ENCODE results near the gene RAE1.
"Not testable (repeated sequence)": the region's sequence is repeated elsewhere in the genome, so short reads cannot be mapped to it uniquely, and the experiment has no call there.

RAE1 gene

DNA sequence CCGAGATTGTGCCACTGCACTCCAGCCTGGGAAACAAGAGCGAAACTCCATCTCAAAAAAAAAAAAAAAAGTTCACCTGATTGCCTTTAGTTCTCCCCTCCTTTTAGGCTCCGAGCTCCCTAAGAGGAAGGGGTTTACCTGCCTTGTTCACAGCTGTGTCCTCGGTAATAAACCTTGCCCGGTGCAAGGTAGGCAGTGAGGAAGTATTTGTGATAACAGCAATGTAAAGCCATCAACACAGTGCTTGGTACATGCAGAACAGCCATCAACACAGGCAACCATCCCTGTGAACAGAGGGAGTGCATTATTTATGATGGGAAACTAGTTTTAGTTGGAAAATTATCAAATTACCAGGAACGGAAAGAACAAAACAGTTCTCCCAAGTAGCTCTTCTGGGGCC is 23.2 kb upstream of the RAE1 start:
- no peak for DNase-seq

DNA sequence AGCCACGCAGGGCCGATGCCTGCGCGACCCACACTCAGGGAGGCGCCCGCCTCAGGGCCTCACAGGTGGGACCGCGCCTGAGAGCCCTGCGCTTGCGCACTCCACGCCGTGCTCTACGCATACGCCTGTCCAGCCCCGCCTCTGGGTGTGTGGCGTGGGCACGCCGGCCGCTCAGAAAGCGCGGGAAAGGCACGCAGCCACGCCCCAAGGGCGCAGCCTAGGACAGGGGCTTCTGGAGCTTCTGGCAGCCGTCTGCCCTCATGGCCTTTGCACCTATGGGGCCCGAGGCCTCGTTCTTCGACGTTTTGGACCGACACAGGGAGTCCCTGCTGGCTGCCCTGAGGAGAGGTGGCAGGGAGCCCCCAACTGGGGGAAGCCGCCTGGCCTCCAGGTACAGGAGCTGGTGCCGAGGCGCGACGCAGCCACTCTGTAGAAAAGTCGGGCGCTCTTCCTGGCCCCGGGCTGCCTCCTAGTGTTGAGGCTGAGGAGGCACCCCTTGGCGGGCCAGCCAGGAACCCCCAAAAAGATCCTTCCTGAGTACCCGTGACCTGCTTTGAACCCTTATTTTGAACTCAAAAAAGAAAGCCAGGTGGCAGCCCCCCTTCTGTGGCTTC is 21.3 kb upstream of the RAE1 start, which contains the start of gene SPO11:
TSS of gene SPO11 (plus strand) at position 196 of the 614 bp plus-strand sequence. CDS start at position 261, 65 bp downstream.
- DNase-seq = no peak

DNA sequence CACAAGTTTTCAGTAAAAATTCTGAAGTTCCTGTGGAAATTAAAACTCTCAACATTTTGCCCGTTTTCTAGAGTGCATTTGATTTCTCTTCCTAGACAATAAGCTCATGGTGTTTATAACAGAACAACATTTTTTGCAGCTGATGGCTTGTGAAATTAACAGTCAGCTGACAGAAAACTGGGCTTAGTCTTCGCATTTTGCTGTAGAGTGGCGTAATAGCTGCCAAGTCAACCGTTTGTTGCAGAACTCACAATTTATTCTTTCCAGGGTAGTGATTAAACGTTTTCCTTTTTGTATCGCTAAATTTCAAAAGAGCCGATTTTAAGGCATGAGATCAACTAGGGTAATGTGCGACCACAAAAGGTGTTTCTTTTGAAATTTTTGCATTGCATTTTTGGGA is 20.1 kb upstream of the RAE1 start:
- DNase-seq = no peak

DNA sequence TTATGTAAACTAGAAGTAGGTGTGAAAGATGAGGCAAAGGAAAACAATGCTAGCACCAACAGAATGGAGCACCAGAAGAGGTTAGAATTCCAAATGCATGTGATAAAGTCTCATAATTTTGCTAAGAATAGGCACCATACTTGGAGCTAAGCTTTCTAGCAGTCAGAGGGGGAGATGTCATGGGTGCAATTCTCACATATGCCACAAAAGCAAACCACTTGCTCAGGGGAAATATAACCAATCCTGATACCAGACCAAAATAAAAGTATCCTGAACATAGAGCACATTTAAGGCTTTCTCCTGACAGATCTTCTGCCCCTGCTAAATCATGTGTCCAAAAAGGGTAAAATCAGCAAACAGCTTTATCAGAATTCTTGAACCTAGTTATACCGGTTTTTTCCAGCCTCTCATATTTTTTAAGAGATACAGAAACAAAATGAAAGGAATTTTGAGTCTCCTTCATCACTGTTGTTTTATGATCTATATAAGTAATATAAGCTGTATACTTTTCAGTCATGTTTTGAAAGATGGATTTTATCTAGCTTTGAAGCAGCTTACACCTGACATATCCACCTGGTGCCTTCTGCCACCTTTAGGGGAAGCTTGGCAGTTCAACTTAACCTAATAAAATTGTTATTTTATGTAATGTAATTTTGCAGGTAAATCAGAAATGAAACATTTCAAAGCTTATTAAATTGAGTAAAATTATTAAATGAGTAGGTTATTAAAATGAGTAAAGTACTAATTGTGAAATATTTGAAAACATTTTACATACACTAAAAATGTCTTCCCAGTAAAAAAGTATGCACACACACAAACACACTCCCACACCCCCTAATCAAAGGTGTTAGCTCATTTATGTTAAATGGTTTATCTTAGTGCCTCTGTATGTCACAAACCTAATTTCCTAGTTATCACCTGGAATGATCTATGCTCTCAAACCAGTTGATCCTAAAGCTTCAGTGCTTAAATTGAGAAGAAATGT is 18.7 kb upstream of the RAE1 start:
- no peak for DNase-seq

DNA sequence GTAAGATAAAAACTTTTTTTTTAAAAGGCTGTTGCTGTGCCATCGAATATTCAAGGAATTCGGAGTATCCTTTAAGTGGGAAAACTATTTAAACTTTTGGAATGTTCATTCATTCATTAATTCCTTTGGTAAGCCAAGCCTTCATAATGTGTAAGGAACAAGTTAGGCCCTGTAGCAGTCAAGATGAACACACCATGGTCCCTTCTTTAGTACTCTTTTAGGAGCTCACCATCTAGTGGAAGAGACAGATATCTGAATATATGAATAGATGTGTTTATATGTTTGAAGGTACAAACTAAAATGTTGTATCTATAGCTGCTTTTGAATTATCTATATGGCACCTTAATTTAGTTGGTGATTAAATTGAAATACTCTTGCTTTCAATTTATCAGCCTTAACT is 15.7 kb upstream of the RAE1 start:
- DNase-seq = no peak

DNA sequence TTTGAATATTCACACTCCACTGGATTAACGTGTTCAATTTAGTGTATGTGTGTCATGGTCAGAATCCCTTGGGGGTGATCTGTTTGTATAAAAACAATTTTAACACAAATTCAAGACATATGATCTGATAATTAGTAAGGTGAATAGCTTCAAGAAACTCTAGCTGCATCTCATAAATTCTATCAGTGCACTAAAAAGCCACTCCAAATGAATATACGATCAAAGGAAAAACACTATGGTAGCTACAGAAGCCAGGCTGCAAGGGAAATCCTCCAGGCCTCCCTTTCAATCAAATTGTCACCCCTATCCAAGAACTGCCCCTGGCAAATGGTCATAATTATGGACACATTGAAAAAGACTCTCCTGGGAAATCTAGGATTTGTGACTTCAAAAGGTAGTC is 9.4 kb upstream of the RAE1 start:
- DNase-seq = no peak

DNA sequence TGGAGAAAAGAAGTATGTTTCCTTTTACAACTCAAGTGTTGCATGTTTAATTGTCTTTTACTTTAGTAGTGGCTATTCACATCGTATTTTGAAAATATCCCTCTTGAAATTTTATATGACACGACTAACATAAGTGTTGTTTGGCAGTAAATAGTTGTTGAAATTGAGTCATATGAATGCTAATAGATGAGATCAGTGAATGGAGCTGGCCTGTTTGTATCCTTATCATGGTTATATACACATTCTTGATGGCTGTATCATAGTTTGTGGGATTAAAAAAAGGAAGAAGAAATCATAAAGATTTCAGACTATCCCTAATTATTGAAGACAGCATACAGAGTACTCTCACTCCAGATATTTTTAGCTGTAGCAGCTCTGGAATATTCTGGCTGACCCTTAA is 8.2 kb upstream of the RAE1 start:
- DNase-seq = no peak

DNA sequence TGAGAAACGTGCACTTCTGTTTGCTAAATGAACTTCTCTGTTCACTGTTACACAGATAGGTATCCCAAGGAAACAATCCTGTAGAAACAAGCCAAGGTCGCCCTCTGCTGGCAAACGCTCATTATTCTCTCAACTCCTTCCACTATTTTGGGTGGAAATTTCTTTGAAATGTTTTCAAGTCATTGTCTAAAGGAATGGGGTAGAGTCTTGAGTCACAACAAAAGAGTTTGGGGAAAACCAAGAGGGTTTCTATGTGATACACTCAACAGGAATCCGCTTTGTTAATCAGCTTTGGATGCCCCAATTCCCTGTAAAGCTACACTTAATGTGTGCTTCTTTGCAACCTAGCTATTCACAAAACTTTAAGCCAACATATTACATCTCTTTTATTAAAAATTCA is 4.6 kb upstream of the RAE1 start:
- no peak for DNase-seq

DNA sequence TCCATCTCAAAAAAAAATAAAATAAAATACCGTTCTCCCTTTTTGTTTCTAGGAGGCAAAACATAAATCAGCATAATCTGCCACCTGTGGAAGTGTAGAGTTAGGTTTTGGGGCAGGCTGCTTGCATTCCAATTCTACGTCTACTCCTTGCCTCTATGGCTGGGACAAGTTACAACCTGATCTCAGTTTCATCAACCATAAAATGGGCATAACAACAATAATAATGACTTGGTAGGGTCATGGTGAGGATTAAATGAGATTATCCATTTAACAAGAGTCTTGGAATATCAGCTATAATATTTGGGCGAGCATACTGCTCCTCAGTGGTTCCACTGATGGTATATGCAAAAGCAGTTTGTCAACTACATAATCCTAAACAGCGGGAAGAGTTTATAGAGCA is 3.7 kb upstream of the RAE1 start:
- DNase-seq = no peak

DNA sequence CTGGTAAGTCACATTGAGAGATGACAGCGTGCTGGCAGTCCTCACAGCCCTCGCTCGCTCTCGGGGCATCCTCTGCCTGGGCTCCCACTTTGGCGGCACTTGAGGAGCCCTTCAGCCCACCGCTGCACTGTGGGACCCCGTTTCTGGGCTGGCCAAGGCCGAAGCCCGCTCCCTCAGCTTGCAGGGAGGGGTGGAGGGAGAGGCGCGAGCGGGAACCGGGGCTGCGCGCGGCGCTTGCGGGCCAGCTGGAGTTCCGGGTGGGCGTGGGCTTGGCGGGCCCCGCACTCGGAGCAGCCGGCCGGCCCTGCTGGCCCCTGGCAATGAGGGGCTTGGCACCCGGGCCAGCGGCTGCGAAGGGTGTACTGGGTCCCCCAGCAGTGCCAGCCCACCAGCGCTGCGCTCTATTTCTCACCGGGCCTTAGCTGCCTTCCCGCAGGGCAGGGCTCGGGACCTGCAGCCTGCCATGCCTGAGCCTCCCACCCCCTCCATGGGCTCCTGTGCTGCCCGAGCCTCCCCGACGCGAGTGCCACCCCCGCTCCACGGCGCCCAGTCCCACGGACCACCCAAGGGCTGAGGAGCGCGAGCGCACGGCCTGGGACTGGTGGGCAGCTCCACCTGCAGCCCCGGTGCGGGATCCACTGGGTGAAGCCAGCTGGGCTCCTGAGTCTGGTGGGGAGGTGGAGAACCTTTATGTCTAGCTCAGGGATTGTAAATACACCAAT is 2.7 kb upstream of the RAE1 start:
- DNase-seq = not testable (repeated sequence)

DNA sequence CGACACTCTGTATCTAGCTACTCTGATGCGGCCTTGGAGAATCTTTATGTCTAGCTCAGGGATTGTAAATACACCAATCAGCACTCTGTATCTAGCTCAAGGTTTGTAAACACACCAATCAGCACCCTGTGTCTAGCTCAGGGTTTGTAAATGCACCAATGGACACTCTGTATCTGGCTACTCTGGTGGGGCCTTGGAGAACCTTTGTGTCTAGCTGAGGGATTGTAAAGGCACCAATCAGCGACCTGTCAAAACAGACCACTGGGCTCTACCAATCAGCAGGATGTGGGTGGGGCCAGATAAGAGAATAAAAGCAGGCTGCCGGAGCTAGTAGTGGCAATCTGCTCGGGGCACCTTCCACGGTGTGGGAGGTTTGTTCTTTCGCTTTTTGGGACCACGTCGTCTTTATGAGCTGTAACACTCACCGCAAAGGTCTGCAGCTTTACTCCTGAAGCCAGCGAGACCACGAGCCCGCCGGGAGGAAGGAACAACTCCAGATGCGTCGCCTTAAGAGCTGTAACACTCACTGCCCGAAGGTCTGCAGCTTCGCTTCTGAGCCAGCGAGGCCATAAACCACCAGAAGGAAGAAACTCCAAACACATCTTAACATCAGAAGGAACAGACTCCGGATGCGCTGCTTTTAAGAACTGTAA is 2.0 kb upstream of the RAE1 start:
- DNase-seq = not testable (repeated sequence)

DNA sequence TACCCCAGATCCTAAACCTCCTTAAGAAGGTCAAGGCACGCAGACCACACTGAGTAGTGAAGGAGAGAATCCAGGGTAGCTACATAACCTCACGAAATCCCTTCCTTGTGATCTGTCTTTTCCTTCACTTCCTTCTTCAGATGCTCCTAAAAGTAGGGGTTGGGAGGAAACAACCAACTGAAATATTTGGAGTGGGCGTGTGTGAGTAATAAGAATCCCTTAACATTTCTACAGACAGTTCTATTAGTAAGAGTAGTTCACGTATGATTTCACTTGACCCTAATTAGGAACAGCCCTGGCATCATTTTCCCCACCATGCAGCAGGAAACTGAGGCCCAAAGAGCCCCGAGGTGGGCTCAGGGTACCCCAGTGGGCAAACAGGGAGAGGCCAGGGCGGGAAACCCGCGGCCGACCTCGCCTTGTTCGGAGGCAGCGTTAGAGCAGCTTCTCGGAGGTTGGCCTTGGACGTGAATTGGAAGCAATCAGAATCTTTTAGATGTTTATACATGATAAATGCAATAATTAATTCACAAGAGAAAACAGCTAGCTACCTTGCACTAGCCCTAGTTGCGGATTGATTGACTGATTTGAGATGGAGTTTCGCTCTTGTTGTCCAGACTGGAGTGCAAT is 859 bp upstream of the RAE1 start:
- no peak for DNase-seq

DNA sequence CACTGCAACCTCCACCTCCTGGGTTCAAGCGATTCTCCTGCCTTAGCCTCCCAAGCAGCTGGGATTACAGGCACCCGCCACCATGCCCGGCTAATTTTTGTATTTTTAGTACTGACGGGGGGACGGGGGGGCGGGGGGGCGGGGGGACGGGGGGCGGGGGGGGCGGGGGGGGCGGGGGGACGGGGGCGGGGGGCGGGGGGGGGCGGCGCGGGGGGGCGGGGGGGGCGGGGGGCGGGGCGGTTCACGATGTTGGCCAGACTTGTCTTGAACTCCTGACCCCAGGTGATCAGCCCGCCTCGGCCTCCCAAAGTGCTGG is 371 bp upstream of the RAE1 start:
- not testable (repeated sequence) for DNase-seq

DNA sequence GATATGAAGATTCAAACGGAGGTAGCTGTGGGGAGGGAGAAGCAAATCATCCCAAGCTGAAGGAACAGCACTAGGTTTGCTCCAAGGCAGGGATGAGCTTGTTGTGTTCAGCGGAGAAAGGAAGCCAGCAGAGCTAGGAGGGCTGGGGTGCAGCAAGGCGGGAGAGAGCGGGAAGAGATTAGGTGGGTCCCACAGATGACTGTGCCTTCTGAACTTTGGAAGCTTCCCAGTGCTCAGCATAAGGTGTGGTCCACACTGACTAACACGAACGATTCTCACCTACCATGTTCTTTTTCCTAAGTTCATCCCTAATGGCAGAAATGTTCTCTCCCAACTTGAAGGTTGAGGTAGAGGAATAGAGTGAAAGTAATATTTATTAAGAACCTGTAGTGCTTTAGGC is 1.2 kb downstream of the RAE1 start:
- no peak for DNase-seq

DNA sequence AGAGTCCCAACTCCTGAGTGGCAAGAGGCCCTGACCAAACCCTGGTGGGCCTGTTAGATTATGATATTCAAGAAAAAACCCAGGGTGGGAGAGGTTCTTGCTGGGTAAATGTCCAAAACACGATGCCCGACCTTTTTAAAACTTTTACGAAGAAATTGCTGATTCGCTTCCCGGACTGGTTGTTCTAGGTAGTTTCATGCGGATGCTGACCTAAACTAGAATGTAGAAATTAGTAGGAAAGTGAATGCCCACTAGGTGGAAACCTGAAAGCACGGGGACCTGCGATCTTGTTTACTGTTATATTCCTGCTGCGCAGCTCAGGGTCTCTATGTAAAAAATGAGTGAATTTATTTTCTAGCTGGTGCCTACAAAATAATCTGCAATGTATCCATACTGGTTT is 2.3 kb downstream of the RAE1 start:
- DNase-seq = no peak

DNA sequence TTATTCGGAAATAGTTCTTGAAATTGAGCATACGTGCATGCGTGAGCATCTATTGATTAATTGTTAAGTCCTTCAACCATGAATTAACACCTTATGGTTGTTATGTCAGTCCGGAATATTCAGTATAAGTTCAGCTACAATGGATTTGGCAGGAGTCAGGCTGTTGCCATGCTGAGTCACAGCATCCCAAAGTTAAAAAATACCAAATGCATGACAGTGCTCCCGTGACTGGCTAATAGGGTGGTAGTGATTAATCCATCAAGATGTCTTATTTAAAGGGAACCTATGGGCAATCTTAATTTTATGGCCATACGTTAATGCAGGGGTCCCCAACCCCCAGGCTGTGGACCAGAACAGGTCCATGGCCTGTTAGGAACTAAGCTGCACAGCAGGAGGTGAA is 10.5 kb downstream of the RAE1 start:
- DNase-seq = no peak

DNA sequence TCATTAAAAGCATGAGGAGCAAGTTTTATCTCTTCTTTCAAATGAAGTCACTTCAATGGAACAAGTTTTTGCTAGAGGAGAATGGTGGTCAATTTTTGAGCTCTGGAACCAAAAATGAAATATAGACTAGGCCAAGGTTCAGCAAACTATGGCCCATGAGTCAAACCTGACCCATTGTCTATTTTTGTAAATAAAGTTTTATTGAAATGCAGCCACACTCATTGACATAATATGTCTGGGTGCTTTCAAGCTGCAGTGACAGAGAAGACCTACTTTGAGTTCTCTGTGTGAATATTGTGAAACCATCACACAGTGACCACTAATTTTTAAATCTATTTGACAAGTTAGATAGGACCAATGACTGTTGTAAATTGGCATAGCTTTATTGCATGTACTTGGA is 13.4 kb downstream of the RAE1 start:
- DNase-seq = no peak

DNA sequence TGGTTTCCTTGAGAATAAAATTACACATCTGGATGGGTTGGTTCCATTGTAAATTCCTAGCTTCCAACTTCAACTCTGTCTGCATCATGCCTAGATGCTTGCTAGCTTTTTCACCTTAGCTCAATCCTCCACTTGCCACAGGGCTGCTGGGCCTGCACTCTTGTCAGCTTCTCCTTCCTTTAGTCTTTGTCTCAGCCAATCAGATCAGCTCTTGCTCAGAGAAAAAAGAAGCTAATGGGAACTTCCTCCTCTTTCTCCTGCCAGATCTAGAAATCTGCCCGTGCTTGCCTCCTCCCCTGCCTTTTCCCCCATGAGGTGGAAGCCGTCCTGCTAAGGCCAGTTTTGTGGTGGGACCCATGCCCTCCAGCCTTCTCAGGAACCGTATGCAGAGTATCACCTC is 18.5 kb downstream of the RAE1 start:
- DNase-seq = no peak

DNA sequence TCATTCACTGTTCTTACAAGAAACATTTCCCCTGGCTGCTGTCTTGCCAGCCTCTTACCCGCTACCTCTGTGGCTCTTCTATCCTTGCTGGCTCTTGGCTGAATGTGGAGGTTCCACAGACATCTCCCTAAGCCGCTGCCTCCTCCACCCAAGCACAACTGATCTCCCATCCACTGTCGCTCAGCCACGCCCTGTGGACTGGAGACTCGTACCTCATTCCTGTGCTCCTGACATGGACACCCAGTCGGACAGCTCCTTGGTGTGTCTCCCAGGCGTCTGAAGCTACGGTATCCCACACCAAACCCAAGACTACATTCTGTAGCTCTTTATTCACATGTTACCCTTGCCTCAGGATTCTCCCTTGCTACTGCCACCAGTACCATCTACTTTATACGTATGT is 19.3 kb downstream of the RAE1 start:
- no peak for DNase-seq

DNA sequence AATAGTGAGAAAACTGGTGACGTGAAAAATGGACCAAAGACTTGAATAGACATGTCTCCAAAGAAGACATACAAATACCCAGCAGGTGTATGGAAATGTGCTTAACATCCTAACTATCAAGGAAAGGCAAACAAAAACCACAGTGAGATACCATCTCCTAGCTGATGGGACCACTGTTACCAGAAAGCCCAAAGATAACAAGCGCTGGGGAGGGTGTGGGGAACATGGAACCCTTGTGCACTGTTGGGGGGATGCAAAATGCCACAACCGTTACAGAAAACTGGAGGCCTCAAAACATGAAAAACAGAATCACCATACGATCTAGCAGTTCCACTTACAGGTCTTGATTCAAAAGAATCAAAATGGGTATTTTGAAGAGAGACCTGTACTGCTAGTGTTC is 20.3 kb downstream of the RAE1 start:
- DNase-seq = no peak

DNA sequence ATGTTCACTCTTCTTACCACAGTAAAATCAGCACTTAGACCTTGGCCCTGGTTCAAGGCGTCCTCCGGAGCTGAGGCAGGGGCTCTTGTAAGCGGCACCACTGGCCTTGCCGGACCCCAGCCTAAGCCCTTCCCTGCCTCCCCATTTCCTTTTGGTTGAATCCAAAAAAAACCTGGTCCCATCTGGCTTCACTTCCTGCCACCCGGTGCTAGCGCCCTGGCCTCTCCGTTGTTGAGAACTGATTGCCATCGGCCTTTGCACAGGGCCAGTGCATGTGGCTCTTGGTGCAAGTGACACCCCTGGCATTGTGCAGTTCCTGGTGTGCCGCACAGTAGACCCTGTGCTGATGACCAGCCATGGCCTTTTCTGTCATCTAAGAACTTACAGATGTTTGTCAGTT is 21.1 kb downstream of the RAE1 start:
- DNase-seq = no peak

DNA sequence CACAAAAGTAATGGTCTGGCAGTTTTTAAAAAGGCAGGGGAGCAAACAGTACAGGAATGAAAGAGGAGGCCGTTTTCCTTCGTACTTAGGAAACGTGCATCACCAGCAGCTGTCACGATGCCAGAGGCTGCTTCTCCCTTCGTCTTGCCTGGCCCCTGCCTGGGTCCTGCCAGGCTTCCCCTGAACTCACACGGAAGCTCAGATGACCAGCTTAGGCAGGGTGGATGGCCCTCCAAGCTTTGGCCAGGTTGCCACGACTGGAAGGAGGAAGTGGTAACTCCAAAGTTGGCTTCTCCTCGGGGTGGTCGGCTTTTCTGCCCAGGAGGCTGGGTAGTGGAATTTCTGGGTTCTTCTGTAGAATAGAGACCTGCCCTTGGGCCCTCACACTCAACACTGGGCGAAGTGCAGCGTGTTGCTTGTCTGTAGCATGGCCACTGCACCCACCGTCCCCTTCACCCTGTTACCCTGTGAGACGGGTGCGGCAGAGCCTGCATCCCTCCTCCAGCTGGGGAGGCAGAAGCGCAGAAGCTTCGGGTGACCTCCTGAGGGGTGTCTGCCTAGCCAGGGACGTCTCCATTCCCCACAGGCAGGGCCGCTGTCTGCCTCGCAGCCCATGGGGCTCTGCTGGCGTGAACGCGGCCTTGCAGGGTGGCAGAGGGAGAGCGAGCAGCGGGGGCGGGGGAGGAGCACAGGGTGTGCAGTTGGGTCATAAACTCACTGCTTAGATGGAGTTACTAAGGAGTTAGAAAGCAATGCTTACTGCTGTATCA is 21.7 kb downstream of the RAE1 start:
- DNase-seq = no peak

Data from 8988T (cell line).